GM19043 (cell line): Measurements from ENCODE around the gene WBP1L.

Experiments used
- ATAC-seq: cut with Tn5 transposase; IDR thresholded peaks from one replicate; pipeline ENCODE4 v1.9.1; 2021; ENCODE audit warnings: low read depth; ENCODE audit not compliant: unreplicated experiment

WBP1L gene

GRCh38 chr10:102777711-102778453, 34.1 kb downstream of the WBP1L start:
- ATAC-seq: no peak

- ATAC-seq: no peak
Observed at GRCh38 chr10:102778781-102779180, 35.0 kb downstream of the WBP1L start.

- no peak for ATAC-seq
Observed at GRCh38 chr10:102779680-102780526, 36.2 kb downstream of the WBP1L start.

GRCh38 chr10:102780527-102780808, 36.7 kb downstream of the WBP1L start:
- ATAC-seq: no peak

- no peak for ATAC-seq
Observed at GRCh38 chr10:102781090-102781920, 37.6 kb downstream of the WBP1L start.

- no peak for ATAC-seq
Observed at GRCh38 chr10:102781921-102782557, 38.3 kb downstream of the WBP1L start.

GRCh38 chr10:102782673-102783551, 39.2 kb downstream of the WBP1L start:
- ATAC-seq: no peak

- ATAC-seq: no peak
Observed at GRCh38 chr10:102783568-102783967, 39.8 kb downstream of the WBP1L start.

GRCh38 chr10:102785818-102786217, 42.1 kb downstream of the WBP1L start:
- ATAC-seq: no peak

GRCh38 chr10:102791754-102792395, 48.1 kb downstream of the WBP1L start:
- no peak for ATAC-seq

GRCh38 chr10:102795453-102796406, 52.0 kb downstream of the WBP1L start:
- ATAC-seq: peak; percentile 32

- peak; percentile 98 for ATAC-seq
Observed at GRCh38 chr10:102796407-102797176, 52.8 kb downstream of the WBP1L start.

GRCh38 chr10:102799691-102800471, 56.1 kb downstream of the WBP1L start:
- ATAC-seq: no peak

- ATAC-seq: no peak
Observed at GRCh38 chr10:102800611-102801335, 57.0 kb downstream of the WBP1L start.

- no peak for ATAC-seq
Observed at GRCh38 chr10:102801496-102801895, 57.7 kb downstream of the WBP1L start.

- no peak for ATAC-seq
Observed at GRCh38 chr10:102801978-102802377, 58.2 kb downstream of the WBP1L start.
